HG03066 (cell line): ENCODE measurements around the gene L2HGDH.
"Not testable (repeated sequence)": the region's sequence is repeated elsewhere in the genome, so short reads cannot be mapped to it uniquely, and the experiment has no call there.

ENCODE experiments used
- ATAC-seq: cut with Tn5 transposase; IDR thresholded peaks from one replicate; pipeline ENCODE4 v1.9.1; 2021; ENCODE audit warnings: low read depth; ENCODE audit not compliant: unreplicated experiment

L2HGDH gene

DNA sequence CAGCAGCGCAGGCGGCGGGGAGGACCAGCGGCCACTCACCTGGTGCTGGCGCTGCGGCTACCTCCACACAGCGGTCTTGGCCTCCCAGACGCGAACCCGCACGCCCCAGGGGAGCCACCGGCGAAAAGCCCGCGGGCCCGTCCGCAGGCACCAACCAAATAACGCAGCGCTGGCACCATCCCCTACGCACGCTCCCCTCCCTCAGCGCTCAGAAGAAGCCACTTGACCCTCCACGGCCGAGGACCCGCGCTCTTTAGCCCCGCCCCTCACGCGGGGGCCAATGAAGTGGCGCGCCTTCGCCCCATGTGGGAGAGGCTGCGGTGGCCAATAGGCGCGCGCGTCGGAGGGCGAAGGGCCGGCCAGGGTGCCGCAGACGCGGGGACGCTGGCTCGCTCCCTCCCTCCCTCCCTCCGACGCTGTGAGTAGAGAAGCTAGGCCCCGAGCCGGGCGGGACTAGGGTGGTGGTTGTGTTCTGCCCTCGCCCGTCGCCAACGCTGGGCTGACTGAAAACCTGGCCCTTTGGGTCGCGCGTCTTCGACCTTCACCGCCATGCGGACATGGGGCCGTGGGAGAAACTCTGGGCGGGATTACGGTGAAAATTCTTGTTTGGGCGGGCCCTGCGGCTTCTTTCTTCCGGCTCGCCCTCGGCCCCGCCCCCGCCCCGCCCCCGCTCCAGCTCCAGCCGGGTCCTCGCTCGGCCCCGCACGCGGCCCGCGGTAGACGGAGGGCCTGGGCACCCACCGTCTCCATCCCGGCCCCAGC, at the start of gene L2HGDH, which contains the start of gene DMAC2L:
L2HGDH (minus strand) TSS at position 258 of the 762 bp plus-strand sequence; CDS start at position 179, 79 bp downstream.
DMAC2L (plus strand) TSS at position 353 of the 762 bp plus-strand sequence. CDS start 9,164 bp downstream, outside the sequence.
- peak; percentile 90 for ATAC-seq

DNA sequence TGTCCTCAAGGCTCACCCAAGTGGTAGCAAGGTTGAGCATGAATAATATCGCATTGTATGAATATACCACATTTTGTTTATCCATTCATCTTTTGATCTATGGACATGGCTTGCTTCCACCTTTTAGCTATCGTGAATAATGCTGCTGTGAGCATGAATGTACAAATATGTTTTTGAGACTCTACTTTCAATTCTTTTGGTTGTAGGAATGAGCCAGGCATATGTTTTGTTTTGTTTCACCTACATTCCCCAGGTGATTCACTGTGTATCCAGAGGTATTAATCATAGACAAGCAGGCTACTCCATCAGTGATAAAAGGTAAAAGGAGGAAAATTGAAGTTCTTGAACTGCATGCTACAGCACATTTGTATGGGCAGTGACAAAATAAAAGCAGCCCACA, 48.8 kb upstream of the L2HGDH start:
- ATAC-seq = no peak

DNA sequence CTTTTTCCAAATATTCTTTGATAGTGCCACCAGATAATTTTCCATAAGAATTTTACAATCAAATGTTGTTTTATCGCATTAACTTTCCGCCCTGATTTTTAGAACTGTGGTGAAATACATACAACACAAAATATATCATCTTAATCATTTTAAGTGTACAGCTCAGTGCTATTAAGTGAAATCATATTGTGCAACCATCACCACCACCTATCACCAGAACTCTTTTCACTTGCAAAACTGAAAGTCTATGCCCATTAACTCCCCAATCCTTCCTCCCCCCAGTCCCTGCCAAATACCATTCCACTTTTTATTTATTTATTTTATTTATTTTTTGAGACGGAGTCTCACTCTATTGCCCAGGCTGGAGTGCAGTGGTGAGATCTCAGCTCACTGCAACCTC, 48.1 kb upstream of the L2HGDH start:
- ATAC-seq = no peak

DNA sequence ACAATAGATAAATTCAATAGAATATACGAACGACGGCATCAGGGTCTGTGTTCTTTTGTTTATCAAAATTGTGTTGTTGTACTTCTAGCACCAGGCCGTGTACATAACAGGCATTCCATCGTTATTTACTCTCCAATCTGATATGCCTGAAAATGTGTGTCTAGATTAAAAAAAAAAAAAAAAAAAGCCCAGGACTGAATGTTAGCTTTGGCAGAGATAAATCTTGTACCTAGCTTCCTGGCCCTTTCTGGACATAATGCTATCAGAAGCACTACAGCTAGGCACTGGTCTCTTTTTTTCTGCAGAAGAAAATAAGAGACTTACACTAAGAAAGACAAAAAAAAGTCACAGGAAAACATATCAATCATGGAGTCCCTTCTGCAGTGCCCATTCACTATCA, 47.6 kb upstream of the L2HGDH start:
- no peak for ATAC-seq

DNA sequence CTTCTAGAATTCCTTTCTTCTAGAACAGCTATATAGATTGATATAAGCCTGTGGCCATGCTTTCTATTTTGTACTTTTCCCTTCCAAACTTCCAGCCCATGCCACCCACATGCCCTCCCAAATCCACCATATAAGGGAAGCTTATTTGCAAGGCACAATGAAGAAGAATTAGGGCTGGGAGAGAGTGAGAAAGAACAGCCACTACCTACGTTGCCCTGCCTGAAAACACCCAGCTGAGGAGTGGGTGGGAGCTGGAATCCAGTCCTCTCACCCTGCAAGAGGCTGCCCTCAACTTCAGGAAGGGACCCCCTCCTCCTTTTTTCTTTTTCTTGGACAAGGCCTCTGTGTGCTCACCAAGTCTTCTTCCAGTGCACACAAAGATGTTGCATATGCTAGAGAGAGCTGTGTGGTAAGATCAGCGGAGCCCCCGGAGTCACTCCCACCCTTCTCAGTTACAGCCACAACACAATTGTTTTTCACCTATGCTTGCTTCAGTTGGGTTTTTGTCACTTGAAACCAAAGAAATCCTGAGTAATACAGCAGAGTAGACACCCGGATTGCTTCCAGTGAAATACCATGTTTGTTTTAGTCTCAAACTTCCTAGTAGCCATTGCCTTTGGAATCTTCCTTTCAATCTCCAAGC, 45.8 kb upstream of the L2HGDH start:
- no peak for ATAC-seq

DNA sequence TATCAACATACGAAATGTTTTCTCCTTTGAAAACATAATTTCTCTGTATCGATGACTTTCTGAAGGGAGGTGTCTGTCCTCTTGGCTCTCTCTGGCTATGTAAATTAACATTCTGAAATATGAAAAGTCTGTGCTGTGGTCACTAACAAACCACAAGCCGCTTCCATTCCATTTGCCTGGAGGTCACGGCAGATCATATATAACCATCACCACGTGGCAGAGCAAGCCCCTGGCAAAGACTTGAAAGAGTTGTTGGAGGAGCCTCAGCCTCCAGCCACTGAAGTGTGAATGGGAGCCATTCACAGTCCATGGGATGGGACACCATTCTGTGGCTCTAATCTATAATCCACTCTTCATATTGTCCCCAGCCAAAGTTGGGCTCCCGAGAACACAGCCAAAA, 45.1 kb upstream of the L2HGDH start:
- no peak for ATAC-seq

DNA sequence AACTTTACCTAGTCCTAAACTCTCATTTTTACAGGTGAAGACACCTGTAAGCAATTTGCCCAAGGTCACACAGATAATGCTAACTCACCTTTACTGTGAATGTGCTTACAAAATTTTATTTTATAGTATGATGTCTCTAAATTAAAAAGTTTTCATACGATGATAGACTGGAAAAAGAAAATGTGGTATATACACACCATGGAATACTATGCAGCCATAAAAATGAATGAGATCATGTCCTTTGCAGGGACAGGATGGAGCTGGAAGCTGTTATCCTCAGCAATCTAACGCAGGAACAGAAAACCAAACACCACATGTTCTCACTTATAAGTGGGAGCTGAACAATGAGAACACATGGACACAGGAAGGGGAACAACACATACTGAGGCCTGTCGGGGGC, 44.3 kb upstream of the L2HGDH start:
- not testable (repeated sequence) for ATAC-seq

DNA sequence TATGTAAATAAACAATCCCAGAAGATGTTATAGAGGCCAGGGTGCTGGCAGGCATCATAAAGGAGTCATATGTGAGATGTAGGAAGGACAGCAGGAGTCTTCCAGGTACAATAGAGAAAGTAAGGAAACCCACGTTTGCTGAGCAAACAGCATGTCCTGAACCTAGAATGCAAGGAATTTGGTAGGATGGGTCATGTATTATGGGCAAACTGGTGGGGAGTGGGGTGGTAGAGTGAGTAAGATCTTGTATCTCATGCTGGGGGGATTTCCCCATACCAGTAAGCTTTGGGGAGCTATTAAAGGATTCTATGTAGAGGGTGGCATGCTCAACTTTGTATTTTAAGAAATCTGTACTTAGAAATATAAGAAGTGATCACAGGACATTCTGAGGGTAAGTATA, 43.7 kb upstream of the L2HGDH start:
- ATAC-seq = no peak

DNA sequence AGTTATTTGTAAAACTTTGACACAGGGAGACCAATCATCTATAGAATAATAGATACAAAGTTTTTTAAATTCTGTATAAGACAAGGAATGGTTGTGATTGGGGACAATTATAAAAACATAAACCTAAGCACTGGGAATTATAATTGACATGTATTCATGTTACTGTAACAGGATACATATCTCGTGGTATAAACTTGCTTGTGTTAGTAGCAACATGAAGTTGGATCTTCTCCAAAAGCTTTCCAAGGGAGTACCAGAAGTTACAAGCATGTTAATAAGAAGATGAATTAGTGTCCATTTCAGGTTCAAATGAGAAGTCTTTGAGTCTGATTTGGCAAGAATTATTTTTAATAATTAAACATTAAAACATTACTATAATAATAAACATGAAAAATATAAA, 42.5 kb upstream of the L2HGDH start:
- no peak for ATAC-seq

DNA sequence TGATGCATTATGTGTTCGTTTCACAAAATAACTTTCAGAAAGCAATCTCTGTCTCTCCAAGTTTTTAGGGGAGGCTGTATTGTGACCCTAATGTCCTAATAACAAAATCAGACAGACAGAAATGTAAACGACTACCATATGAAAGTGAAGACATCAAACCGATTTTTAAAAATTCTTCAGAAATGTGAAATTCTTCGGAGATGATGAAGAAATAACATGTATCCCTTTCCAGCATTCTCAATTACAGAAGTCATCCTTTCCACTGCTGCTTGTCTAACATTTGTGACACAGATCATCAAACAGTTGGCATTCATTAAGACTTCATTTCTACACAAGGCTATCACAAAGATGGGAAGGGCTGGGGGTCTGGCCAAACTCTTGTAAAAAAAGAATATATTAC, 41.1 kb upstream of the L2HGDH start:
- ATAC-seq = no peak

DNA sequence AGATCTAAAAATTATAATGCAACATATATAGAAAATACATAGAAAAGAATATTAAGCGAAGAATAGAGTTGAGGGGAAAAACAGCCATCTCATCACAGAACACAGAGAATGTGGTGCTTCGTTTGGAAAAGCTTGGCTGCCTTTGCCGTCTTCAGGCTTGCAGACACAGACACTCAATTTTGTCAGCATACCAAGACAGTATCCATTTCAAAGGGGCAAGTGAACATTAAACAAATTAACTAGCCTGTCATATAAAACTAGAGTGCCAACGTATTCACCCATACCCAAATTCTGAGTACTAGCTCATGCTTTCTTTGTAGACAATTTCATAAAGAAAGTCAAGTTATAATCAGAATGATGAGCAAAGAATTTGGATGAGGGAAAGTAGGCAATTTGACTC, 40.6 kb upstream of the L2HGDH start:
- no peak for ATAC-seq

DNA sequence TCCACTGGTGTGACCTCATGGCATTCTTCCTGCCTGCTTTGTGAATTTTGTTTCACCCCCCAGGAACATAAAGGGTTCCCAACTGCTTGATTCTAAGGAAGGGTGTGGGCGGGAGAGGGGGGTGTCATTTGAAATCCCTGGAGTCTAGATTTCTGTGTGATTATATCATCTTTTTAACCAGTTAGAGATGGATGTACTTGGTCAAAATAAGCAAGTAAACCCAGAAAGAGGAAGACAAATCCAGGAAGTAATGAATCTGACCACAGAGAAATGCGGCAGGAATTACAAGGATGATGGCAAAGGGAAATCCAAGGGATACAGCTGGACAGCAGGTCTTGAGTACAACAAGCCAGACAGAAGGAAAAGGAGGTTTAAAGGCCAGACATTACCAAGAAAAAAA, 38.9 kb upstream of the L2HGDH start:
- ATAC-seq = no peak

DNA sequence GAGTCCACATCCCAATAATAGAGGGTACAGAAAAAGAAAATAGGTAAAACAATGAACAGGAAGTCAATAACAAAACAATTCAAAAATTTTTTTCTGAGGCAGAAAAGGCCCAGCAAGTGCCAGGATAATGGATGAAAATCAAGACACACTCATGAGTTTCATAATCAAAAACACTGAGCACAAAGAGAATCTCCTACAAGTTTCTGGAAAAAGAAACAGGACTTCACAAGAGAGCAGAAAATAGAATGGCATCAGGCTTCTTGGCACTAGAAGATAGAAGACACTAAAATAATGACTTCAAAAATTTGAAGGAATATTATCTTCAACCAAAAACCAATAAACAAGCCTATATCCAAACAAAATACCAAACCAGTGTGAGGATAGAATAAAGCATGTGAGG, 36.9 kb upstream of the L2HGDH start:
- no peak for ATAC-seq

DNA sequence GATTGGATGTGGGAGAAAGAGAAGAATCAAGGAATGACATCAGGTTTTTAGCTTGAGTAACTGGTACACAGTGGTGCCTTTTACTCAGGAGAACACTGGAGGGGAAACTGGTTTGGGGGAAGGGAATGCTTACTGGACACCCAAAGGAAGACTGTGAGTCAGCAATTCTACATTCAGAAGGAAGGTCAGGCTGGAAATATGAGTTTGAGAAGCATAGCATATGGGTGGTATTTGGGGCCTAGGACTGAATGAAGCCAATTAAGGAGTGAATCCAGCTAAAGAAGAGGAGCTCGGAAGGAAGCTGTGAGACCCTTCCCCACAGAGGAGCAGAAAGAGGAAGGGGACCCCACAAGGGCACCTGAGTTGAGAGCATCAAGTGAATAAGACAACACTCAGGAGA, 35.5 kb upstream of the L2HGDH start:
- ATAC-seq = no peak

DNA sequence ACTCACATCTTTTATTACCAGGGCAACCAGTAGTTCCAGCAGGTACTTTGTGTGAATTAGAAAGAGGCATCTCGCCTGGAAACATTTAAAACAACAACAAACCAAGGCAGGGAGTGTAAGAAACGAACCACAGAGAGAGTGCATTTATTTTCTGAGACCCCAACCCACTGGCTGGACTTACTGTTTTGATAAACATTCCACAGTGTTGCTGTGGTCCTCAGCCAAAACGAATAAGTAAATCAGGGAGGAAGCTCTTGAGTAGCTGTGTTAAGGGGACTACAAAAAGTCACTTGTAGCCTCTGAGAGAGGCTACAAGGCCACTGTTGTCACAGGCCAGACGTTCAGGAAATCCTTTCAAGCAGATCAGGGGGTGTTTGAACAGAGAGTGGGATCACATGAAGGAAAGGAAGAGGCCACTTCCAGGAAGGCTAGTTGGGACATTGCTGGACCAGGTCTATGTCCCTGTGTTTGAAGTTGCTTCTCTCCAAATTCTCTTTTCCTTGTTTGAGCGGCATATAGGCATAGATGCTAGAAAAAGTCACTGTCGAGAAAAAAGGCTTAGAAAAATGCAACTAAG, 33.9 kb upstream of the L2HGDH start:
- ATAC-seq = no peak

DNA sequence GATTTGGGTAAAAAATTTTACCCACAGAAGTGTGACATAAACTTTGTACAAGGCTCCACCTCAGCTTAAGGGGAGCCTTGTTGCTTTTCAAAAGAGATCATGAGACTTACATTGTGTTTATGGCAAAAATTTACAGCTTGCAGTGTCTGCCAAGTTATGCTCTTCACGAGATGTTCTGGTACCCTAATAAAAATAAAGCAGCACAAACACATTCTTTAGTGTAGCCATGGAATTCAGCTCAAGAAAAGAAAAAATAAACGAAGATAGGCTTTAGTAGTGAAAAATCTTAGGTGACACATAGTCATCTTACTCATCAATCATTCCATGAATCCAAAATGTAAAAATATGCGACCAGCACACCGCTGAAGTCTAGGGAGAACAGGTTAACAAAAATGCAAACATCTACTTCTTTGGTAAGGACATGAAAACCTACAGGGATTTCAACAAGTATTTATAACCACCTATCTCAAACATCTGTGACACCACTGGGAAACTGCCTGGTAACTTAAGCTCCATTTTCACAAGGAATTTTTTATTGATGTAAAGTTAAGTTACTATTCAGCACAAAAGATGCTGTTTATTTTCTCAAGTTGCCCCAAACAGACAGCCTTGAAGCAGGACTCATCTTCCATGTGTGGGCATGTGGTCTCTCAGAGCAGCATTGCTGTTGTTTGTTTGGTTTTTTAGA, 33.0 kb upstream of the L2HGDH start:
- ATAC-seq = no peak

DNA sequence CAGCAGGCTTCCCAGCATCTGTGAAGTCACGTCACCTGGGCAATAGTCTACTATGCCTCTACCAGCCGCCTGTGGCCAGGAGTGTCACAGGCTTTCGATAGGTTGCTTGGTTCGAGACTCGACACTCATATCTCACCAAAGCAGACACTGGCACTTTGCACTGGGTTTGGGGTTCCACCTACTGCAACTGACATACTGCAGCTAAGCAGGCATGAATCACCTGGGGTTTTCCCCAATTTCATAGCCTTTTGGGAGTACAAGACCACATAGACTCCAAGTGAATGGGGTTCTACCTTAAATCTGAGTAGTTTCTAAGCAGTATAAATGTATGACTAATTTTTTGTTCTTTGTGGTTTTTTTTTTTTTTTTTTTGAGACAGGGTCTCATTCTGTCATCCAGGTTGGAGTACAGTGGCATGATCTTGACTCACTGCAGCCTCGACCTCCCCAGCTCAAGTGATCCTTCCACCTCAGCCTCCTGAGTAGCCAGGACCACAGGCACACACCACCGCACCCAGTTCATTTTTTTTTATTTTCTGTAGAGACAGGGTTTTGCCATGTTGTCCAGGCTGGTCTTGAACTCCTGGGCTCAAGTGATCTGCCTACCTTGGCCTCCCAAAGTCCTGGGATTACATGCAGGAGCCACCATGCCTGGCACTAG, 32.2 kb upstream of the L2HGDH start:
- no peak for ATAC-seq

DNA sequence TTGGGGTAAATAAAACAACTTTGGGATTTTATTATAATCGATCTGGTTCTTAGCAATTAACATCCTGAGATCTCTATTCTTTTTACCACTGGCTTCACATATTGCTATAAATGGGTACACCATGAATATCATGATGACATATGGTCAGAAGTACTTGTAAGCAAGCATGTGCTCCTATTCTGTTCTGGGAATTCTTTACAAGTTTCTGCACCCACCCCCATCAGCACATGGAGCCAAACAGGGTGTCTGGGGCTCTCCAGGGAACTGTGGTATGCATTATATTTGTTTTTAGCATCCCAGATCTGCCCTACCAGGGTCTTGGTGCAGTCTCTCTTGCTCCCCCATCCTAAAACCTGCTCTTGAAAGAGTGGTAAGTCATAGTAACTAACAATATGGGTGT, 31.4 kb upstream of the L2HGDH start:
- no peak for ATAC-seq

DNA sequence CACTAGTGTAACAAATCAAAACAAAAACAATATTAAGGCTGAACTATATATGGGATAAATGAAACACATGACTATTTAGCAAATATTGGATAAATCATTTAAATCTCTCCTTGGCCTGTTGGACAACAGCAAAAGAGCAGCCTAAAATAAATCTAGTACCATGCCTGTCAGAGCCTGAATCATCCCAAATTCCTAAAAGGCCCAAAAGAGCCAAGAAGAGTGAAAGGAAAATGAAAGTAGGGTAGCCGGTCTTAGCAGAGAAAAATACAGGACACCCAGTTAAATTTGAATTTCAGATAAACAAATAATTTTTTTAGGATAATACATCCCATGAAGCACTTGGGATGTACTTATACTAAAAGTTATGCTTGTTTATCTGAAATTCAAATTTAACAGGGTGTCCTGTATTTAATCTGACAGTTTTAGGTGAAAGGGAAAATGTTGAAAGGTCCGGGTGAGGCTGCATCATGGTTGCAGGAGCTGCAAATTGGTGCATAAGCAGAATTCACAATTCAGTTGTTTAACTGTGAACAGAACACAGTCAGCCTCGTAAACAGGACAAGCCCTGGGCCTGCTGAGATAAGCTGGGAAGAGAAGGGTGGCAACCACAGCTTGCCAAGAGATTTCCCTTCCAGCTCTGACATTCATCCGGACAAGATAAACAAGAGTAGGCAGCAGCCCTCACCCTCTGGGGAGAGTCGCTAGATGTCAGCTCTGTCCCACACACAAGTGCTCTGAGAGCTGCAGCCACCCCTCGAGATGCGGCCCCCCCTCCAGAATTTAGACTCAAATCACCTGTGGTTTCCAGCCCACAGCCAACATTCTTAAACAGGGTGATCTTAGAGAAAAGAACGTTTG, 30.4 kb upstream of the L2HGDH start:
- ATAC-seq = peak; percentile 71

DNA sequence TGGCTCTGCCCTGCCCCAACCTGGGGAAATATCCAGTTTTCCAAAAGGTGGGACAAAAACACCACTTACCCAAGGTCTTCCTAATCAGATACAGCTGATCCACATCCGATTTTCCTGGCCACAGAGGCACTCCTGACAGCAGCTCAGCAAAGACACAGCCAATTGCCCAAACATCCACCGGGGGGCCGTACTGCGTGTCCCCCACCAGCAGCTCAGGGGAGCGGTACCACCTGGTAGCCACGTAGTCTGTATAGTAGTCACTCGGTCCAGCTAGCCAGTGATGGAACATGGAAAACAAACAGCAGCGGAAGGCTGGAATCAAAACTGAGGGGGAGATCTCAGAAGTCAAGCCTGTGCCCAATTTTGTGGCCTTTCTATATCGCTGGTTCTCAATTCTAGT, 28.9 kb upstream of the L2HGDH start:
- no peak for ATAC-seq
